ENCODE results near the gene FAM219B. TPM values are rescaled to one million over a fixed set of nuclear protein-coding genes. Genes with fewer than 3 reads are reported as not detected.
A peak's percentile ranks its signal among the peaks of the same experiment; 100 is the strongest.

Gene FAM219B
- total RNA-seq, 2 experiments from 2014 or later = 52.3 to 67.6 TPM

DNA sequence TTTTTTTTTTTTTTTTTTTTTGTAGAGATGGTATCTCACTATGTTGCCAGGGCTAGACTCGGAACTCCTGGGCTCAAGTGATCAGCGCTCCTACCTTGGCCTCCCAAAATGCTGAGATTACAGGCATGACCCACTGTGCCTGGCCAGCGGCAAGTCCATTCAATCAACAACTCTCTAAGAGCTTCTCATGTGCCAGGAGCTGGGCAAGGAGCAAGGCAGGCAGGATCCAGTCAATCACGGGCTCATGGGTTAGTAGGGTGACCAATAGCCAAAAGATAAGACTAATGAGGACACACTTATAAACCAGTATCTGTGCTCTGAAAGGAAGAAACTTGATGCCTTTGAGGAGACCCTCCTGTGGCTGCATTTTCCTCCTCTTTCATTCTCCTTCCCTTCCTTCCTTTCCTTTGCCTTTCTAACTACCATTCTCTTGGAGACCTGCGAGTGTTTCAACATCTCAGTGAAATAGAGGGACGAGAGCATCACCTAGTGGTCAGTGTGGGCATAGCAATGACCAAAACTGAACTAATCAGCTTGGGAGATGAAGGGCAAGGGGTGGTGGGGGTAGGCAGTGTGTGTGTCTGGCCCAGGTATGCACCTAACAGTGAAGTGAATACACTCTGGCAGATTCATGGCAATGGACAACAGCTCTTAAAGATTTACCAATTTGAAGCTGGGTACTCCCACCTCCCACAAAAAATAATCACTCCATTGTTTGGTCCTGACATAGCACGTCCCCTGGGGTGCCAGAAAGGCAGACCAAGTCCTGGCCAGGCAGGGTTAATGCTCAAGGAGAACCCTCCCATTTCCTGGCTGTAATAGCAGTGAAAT, 43.6 kb upstream of the FAM219B start:
- Histone ChIP-seq H3K36me3 (ENCODE audit: insufficient read depth, low read length) (no peaks in the 10 kb centered on the region), H4K20me1 (ENCODE audit: insufficient read depth, low read length) (no peaks in the 10 kb centered on the region), H3K9me3 (ENCODE audit: low read length) (no peaks in the 10 kb centered on the region), H3K4me2 (ENCODE audit: low read length) (no peak overlapping the region), H3K27ac (ENCODE audit: low read depth, low read length, poor library complexity, severe bottlenecking) (no peak overlapping the region), H3K79me2 (ENCODE audit: insufficient read depth, low read depth, low read length) (no peaks in the 10 kb centered on the region), H3K4me3 (ENCODE audit: low read depth, low read length, poor library complexity, severe bottlenecking) (no peak overlapping the region), H2AFZ (ENCODE audit: low read length) (no peak overlapping the region), H3K4me1 (ENCODE audit: insufficient read depth, low read length, poor library complexity, severe bottlenecking) (peaks cover 21% of the 10 kb centered on the region), H3K9me2 (ENCODE audit: insufficient read depth, low read length) (no peaks in the 10 kb centered on the region)
- CTCF ChIA-PET (ENCODE audit: unreplicated experiment) = interaction anchor here (0.9 to 1.5 kb wide), 4 partner anchors 11 to 49 kb away, joined by 3 to 7 read pairs (median 4); no protein-coding TSS in a partner anchor
- TF ChIP-seq EZH2phosphoT487 (IDR thresholded peaks at IDR 0.05; ENCODE audit: borderline replicate concordance, low read depth, low read length) (no peak), CTCF (conservative IDR thresholded peaks at IDR 0.05; ENCODE audit: low read length) (peak; percentile 99)
- DNase-seq (ENCODE audit: low spot score) = peak; percentile 80
- intact Hi-C loops (cut with micrococcal nuclease; ENCODE audit: unreplicated experiment) = loop anchor here (1.0 to 2.0 kb wide), 4 partner anchors 49 to 317 kb away; no protein-coding TSS in a partner anchor
- POLR2A ChIA-PET = no interaction called here
- BruUV-seq (replicated peaks) = no TSS peak

- peak; percentile 97 for DNase-seq (ENCODE audit: low spot score)
- H2AFZ ChIP-seq (ENCODE audit: low read length) = peak within 1 kb of the TSS; percentile 96
- BruUV-seq (replicated peaks) = no TSS peak
- ChIA-PET POLR2A (no interaction called here), CTCF (ENCODE audit: unreplicated experiment) (no interaction called here)
- peak within 1 kb of the TSS; percentile 73 for H3K27ac ChIP-seq (ENCODE audit: low read depth, low read length, poor library complexity, severe bottlenecking)
- peak within 1 kb of the TSS; percentile 97 for H3K4me3 ChIP-seq (ENCODE audit: low read depth, low read length, poor library complexity, severe bottlenecking)
- peak within 1 kb of the TSS; percentile 80 for H3K4me2 ChIP-seq (ENCODE audit: low read length)
- H4K20me1 ChIP-seq (ENCODE audit: insufficient read depth, low read length) = peaks cover 6% of the 10 kb centered on the region
- intact Hi-C loops (cut with micrococcal nuclease; ENCODE audit: unreplicated experiment) = no loop called here
- H3K79me2 ChIP-seq (ENCODE audit: insufficient read depth, low read depth, low read length) = peaks cover 50% of the 10 kb centered on the region
- peaks cover 28% of the 10 kb centered on the region for H3K4me1 ChIP-seq (ENCODE audit: insufficient read depth, low read length, poor library complexity, severe bottlenecking)
- TF ChIP-seq CTCF (conservative IDR thresholded peaks at IDR 0.05; ENCODE audit: low read length) (no peak), EZH2phosphoT487 (IDR thresholded peaks at IDR 0.05; ENCODE audit: borderline replicate concordance, low read depth, low read length) (no peak)
- peaks cover 29% of the 10 kb centered on the region for H3K36me3 ChIP-seq (ENCODE audit: insufficient read depth, low read length)
- H3K9me2 ChIP-seq (ENCODE audit: insufficient read depth, low read length) = no peaks in the 10 kb centered on the region
- H3K9me3 ChIP-seq (ENCODE audit: low read length) = no peaks in the 10 kb centered on the region
These were observed 31.1 kb upstream of the FAM219B start, which contains the start of gene COX5A for GRCh38 chr15:74937590-74938371. TSS of gene COX5A (minus strand) at chr15:74938073. CDS start at chr15:74938014, 59 bp downstream.

Measured in OCI-LY7 (cell line).